Lung (tissue), 12 donors: ENCODE measurements around the gene HEPH. TPM values are rescaled to one million over a fixed set of nuclear protein-coding genes. Genes with fewer than 3 reads are reported as not detected.
"Not testable (repeated sequence)": the region's sequence is repeated elsewhere in the genome, so short reads cannot be mapped to it uniquely, and the experiment has no call there.

Experiments used
- ATAC-seq: fragments of 200-7000 bp; cut with Tn5 transposase; one replicate; pipeline ENCODE4 v1.9.1; 2020; ENCODE audit warnings: moderate number of reproducible peaks; ENCODE audit not compliant: insufficient read depth, low FRiP score
- DNase-seq, 3 donors: peaks; one replicate each; pipeline ENCODE4 v3.0.0-alpha.2; 2013 to 2017
- H3K27ac ChIP-seq, 2 donors: one replicate each; pipeline ENCODE4 v1.5.1; 2013; ENCODE audit warnings: mild to moderate bottlenecking in 2 of 2, moderate library complexity in 2 of 2, control low read depth in 1 of 2, inconsistent platforms in 1 of 2, low read depth in 1 of 2, low read length in 1 of 2
- H3K27me3 ChIP-seq, 3 donors: one replicate each; pipeline ENCODE4 v1.5.1; 2013; ENCODE audit warnings: low read length in 2 of 3; ENCODE audit not compliant: control insufficient read depth in 3 of 3, insufficient read depth in 3 of 3
- H3K36me3 ChIP-seq, 4 donors: one replicate each; pipeline ENCODE4 v1.5.1; 2013; ENCODE audit warnings: low read length in 4 of 4, mild to moderate bottlenecking in 1 of 4, moderate library complexity in 1 of 4; ENCODE audit not compliant: control insufficient read depth in 4 of 4, insufficient read depth in 4 of 4
- H3K4me1 ChIP-seq, 5 donors: one replicate each; pipeline ENCODE4 v1.5.1; 2013; ENCODE audit warnings: low read length in 5 of 5, mild to moderate bottlenecking in 2 of 5, moderate library complexity in 1 of 5; ENCODE audit not compliant: control insufficient read depth in 5 of 5, insufficient read depth in 5 of 5
- H3K4me3 ChIP-seq: one replicate; pipeline ENCODE4 v1.5.1; 2013; ENCODE audit warnings: mild to moderate bottlenecking, control low read depth, moderate library complexity
- H3K9ac ChIP-seq, 2 donors: one replicate each; pipeline ENCODE4 v1.5.1; 2013; ENCODE audit warnings: low read length in 2 of 2, control low read depth in 1 of 2; ENCODE audit not compliant: insufficient read depth in 1 of 2
- H3K9me3 ChIP-seq, 4 donors: one replicate each; pipeline ENCODE4 v1.5.1; 2013; ENCODE audit warnings: low read length in 3 of 4, mild to moderate bottlenecking in 1 of 4, moderate library complexity in 1 of 4; ENCODE audit not compliant: control insufficient read depth in 4 of 4, insufficient read depth in 3 of 4
- CTCF ChIP-seq: IDR thresholded peaks from 2 replicates; pipeline ENCODE4 v1.5.1; 2012; ENCODE audit warnings: mild to moderate bottlenecking; ENCODE audit errors: control extremely low read depth, extremely low read depth
- WGBS, 2 donors: extraction: QIAGEN DNeasy Blood & Tissue Kit; methylation state at CpG; one replicate each; pipeline ENCODE4 v1.1.7; 2013; 5-methylcytosine and 5-hydroxymethylcytosine counted together
- polyA plus RNA-seq, 2 donors: library from polyadenylated mRNA; stranded (reverse); fragments of 200-250 nt; gene quantifications; one replicate each; pipeline ENCODE4 v1.2.1, GENCODE V29; 2013
- total RNA-seq, 2 donors: library from RNA; depleted of rRNA in 1 of 2; stranded (reverse); fragments of >200 nt in 1 of 2; gene quantifications; one replicate each; pipeline ENCODE4 v1.2.1, GENCODE V29; 2014 to 2021
- donor health status: control.
- donor health status: control.
- donor health status: Bipolar disorder and iron deficiency.
- donor health status: healthy.
- donor health status: DM: yes; HTN: yes; CAD: no.

HEPH gene
- total and polyA plus RNA-seq, 4 donors, result 1.6 to 21.1 (median 6.3) TPM

- no peak for TF ChIP-seq CTCF
- no peak overlapping the region for H3K9ac ChIP-seq
- peaks cover 0 to 2% (median 0%) of the 10 kb centered on the region in 4 donors for H3K36me3 ChIP-seq
- H3K27me3 ChIP-seq, result no peaks in the 10 kb centered on the region
- H3K9me3 ChIP-seq, result peaks cover 0 to 5% (median 0%) of the 10 kb centered on the region in 4 donors
- H3K4me1 ChIP-seq, result no peaks in the 10 kb centered on the region
- ATAC-seq, result no peak
- no peak overlapping the region for H3K27ac ChIP-seq
- no peak for DNase-seq
- 84 to 97% methylated on average over 3 of the region's 3 CpGs for WGBS, 2 donors
- no peak overlapping the region for H3K4me3 ChIP-seq
Observed at GRCh38 chrX:66221856-66222255, 57.8 kb downstream of the HEPH start.

DNA sequence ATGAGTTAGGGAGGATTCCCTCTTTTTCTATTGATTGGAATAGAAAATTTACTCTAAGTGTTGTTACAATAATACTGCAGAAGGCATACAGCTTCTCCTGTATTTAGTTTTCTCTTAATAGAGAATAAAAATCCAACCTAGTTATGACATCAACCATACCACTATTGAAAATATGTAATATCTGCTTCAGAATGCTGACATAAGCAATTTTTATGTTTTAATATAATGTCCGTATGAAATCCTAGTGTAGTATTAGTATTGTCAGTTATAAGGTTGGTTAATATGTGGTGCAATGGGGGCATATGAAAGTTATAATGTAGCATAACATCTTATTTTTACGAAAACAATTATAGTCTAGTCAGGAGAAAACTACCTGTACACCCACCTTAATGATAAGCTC is 68.2 kb downstream of the HEPH start:
- H3K27me3 ChIP-seq, result no peaks in the 10 kb centered on the region
- no peak for ATAC-seq

DNA sequence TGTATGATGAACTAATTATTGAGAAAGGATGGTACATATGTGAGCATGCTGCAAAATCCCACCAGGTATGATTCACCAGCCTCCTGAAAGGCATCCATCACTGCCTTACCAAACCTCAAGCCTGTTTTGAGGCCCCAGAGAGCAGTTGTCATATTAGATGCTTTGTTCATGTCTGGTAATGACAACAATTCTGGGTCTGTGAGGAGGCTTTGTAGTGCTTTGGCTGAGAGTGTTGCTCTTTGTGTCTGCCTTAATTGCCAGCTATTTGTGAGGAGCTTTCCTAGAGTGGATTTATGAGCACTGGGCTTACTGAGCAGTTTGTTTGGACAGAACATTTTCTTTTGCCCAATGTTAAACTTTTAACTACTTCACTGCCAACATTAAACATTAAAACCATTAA is 69.2 kb downstream of the HEPH start:
- no peak overlapping the region for H3K4me3 ChIP-seq
- TF ChIP-seq CTCF, result no peak
- H3K27ac ChIP-seq, result no peak overlapping the region
- H3K36me3 ChIP-seq, result no peaks in the 10 kb centered on the region
- no peaks in the 10 kb centered on the region for H3K27me3 ChIP-seq
- H3K9ac ChIP-seq, result no peak overlapping the region
- ATAC-seq (no peak), DNase-seq (no peak)
- H3K9me3 ChIP-seq, result peaks cover 0 to 14% (median under 1%) of the 10 kb centered on the region in 4 donors
- H3K4me1 ChIP-seq, result no peaks in the 10 kb centered on the region

More for the DNA sequence above, 68.2 kb downstream of the HEPH start:
- Histone ChIP-seq H3K4me1 (no peaks in the 10 kb centered on the region), H3K27ac (no peak overlapping the region), H3K4me3 (no peak overlapping the region), H3K9ac (no peak overlapping the region), H3K36me3 (peaks cover 0 to 7% (median under 1%) of the 10 kb centered on the region in 4 donors), H3K9me3 (peaks cover 0 to 14% (median under 1%) of the 10 kb centered on the region in 4 donors)
- TF ChIP-seq CTCF, result no peak
- WGBS, 2 donors, result 81 to 98% methylated on average over 2 of the region's 2 CpGs
- DNase-seq, result no peak

DNA sequence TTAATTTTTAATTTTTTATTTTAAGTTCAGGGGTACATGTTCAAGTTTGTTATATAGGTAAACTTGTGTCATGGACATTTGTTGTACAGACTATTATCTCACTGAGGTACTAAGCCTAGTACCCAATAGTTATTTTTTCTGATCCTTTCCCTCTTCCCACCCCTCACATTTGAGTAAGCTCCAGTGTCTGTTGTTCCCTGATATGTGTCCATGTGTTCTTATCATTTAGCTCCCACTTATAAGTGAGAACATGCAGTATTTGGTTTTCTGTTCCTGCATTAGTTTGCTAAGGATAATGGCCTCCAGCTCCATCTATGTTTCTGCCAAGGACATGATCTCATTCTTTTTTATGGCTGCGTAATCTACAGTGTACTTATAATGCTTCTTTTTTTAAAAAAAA is 69.9 kb downstream of the HEPH start:
- H3K9me3 ChIP-seq, result peaks cover 0 to 16% (median under 1%) of the 10 kb centered on the region in 4 donors
- DNase-seq, H3K4me3 ChIP-seq, H3K27ac ChIP-seq, H3K36me3 ChIP-seq, H3K27me3 ChIP-seq, H3K9ac ChIP-seq, ATAC-seq, H3K4me1 ChIP-seq: not testable (repeated sequence)
- 93 to 96% methylated on average over 1 of the region's 1 CpG for WGBS, 2 donors
